Left renal pelvis (tissue), 4 donors: ENCODE measurements around the gene CFAP300. TPM values are rescaled to one million over a fixed set of nuclear protein-coding genes. Genes with fewer than 3 reads are reported as not detected.

Source experiments
- DNase-seq, 4 donors: peaks; one replicate each; pipeline ENCODE4 v3.0.0-alpha.2; 2013; ENCODE audit warnings: low read depth in 4 of 4, low spot score in 3 of 4
- polyA plus RNA-seq, 4 donors: library from polyadenylated mRNA; unstranded; fragments of 120-200 nt; gene quantifications; one replicate each; pipeline ENCODE4 v1.2.1, GENCODE V29; 2013; ENCODE audit not compliant: insufficient read length in 4 of 4

The CFAP300 gene
- polyA plus RNA-seq, 4 donors: 3.9 to 7.5 (median 5.4) TPM

GRCh38 chr11:102119997-102120396, 72.8 kb downstream of the CFAP300 start:
- no peak for DNase-seq

GRCh38 chr11:102120437-102120973, 73.3 kb downstream of the CFAP300 start:
- no peak for DNase-seq

GRCh38 chr11:102121329-102121728, 74.1 kb downstream of the CFAP300 start:
- no peak for DNase-seq

Other genes with a start within 250 kb of the CFAP300 start
- 1 to 10 TPM; 3.3 to 5.5 (median 4.8) TPM for gene CEP126, start 132.4 kb upstream of the CFAP300 start, polyA plus RNA-seq
- under 1 TPM in 2 of 4 donors, not detected in 2; 0.06 to 0.14 TPM for gene ANGPTL5, start 130.9 kb upstream of the CFAP300 start, polyA plus RNA-seq
- gene YAP1, start 63.0 kb downstream of the CFAP300 start, polyA plus RNA-seq: 100 to 1,000 TPM; 160 to 207 (median 190) TPM